Stimulated activated naive CD8-positive, alpha-beta T cell treated with anti-CD3 and anti-CD28 coated beads, Interleukin-15, amount 100 ng/mL, for 72 hours (primary cell): Measurements from ENCODE around the gene IL2RA.
"Not testable (repeated sequence)": the region's sequence is repeated elsewhere in the genome, so short reads cannot be mapped to it uniquely, and the experiment has no call there.

Experiments used
- ATAC-seq: fragments of 150-1000 bp; cut with Tn5 transposase; 2 replicates; pipeline ENCODE4 v1.10.0; 2021; ENCODE audit warnings: mild to moderate bottlenecking, moderate library complexity
- DNase-seq, 2 donors: peaks; one replicate each; pipeline ENCODE4 v3.0.0; 2021 to 2022
- H3K27ac Mint-ChIP-seq, 2 donors: one replicate each; pipeline ENCODE4 v1.8.0; 2022; ENCODE audit warnings: mild to moderate bottlenecking in 2 of 2, mixed read lengths in 2 of 2, moderate library complexity in 2 of 2
- H3K27me3 Mint-ChIP-seq: one replicate; pipeline ENCODE4 v1.8.0; 2022; ENCODE audit warnings: mixed read lengths
- H3K4me1 Mint-ChIP-seq: one replicate; pipeline ENCODE4 v1.8.0; 2022; ENCODE audit warnings: mild to moderate bottlenecking, mixed read lengths
- H3K4me3 Mint-ChIP-seq, 2 donors: one replicate each; pipeline ENCODE4 v1.8.0; 2022; ENCODE audit warnings: mild to moderate bottlenecking in 2 of 2, mixed read lengths in 2 of 2, moderate library complexity in 1 of 2
- H3K9me3 Mint-ChIP-seq, 2 donors: one replicate each; pipeline ENCODE4 v1.8.0; 2022; ENCODE audit warnings: mixed read lengths in 2 of 2

IL2RA gene

GRCh38 chr10:6043377-6043776, 18.8 kb downstream of the IL2RA start:
- H3K9me3 Mint-ChIP-seq, DNase-seq, H3K27me3 Mint-ChIP-seq, ATAC-seq: not testable (repeated sequence)
- H3K27ac Mint-ChIP-seq: peak overlapping the region; percentile 74 to 79
- H3K4me1 Mint-ChIP-seq: peaks cover 96% of the 10 kb centered on the region
- H3K4me3 Mint-ChIP-seq: peak overlapping the region; percentile 62 to 68

GRCh38 chr10:6040205-6040604, 22.0 kb downstream of the IL2RA start:
- ATAC-seq: no peak
- peaks cover 97% of the 10 kb centered on the region for H3K4me1 Mint-ChIP-seq
- no peak overlapping the region for H3K27ac Mint-ChIP-seq
- no peak for DNase-seq
- H3K9me3 Mint-ChIP-seq: no peaks in the 10 kb centered on the region
- H3K4me3 Mint-ChIP-seq: peak overlapping the region; percentile 55 to 65
- H3K27me3 Mint-ChIP-seq: no peaks in the 10 kb centered on the region

GRCh38 chr10:6039711-6040110, 22.5 kb downstream of the IL2RA start:
- ATAC-seq (no peak), DNase-seq (peak in 1 of 2 donors; percentile 11)
- H3K4me3 Mint-ChIP-seq: peak overlapping the region; percentile 55 to 65
- H3K9me3 Mint-ChIP-seq: no peaks in the 10 kb centered on the region
- no peaks in the 10 kb centered on the region for H3K27me3 Mint-ChIP-seq
- H3K4me1 Mint-ChIP-seq: peaks cover 97% of the 10 kb centered on the region
- H3K27ac Mint-ChIP-seq: peak overlapping the region in 1 of 2 donors; percentile 55

DNA sequence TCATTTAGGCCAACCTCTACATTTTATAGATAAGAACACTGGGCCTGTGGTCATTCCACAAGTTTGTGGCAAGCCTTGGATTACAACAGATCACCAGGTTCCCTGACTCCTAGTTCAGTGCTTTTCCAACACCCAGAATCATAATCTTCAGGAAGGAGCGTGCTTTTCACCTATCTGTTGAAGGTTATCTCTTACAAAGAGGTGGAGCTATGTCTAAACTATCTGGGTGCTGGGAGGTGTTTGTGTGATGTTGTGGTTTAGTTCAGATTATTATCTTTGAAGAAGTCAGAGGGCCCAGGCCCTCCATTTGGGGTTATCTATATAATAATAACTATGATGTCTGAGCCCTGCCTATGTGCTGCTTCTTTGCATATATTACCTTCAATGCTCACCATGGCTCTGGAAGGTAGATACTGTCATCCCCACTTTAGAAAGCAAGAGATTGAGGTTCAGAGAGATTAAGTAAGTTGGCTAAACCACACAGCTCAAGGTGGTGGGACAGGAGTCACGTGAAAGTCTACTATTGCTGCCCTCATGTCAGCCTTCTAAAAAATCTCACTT, 24.0 kb downstream of the IL2RA start:
- no peaks in the 10 kb centered on the region for H3K27me3 Mint-ChIP-seq
- no peaks in the 10 kb centered on the region for H3K9me3 Mint-ChIP-seq
- peaks cover 93% of the 10 kb centered on the region for H3K4me1 Mint-ChIP-seq
- peak; percentile 58 for ATAC-seq
- H3K4me3 Mint-ChIP-seq: peak overlapping the region; percentile 55 to 65
- H3K27ac Mint-ChIP-seq: peak overlapping the region in 1 of 2 donors; percentile 80
- peak in 1 of 2 donors; percentile 7 for DNase-seq

DNA sequence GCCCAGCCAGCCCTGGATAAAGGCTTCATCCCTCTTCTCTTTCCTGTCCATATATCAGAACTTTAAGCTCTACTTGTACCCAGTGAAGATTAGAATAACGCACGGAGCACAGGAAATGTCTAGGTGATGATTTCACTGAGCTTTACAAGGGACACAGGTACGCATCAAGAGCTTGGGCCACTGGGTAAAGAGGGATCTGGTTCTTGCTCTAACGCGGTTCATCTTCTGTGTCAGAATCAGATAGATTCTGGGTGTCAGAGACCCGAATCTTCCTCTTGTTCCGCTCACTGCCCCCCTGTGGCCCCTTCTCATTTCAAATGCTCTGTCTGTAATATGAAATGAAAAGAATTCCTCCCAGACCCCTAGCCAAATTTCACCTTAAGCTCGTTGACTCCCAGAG, 24.7 kb downstream of the IL2RA start:
- H3K27ac Mint-ChIP-seq: peak overlapping the region in 1 of 2 donors; percentile 90
- H3K4me3 Mint-ChIP-seq: peak overlapping the region in 1 of 2 donors; percentile 35
- no peaks in the 10 kb centered on the region for H3K27me3 Mint-ChIP-seq
- DNase-seq: peak in 1 of 2 donors; percentile 7
- H3K9me3 Mint-ChIP-seq: no peaks in the 10 kb centered on the region
- ATAC-seq: no peak
- peaks cover 92% of the 10 kb centered on the region for H3K4me1 Mint-ChIP-seq

DNA sequence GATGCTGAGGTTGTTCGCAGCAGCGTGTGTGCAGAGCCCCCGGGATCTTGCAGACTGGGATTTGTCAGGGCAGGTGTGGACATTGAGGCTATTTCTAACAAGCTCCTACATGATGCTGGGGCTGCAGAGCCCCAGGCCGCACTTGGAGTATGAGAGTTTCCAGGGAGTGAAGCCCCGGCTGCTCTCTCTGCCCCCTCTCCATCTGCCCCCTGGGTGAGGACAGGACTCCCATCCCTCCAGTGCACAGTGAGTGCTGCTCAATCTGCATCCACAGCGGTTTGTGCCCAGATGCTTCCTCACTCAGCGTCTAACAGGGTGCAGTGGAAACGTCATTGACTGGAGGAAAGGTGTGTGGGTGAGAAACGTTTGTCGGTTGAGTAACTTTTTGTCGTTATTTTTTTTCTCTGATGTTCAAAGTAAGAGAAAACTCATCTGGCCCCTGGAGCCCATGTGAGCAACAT, 25.3 kb downstream of the IL2RA start:
- ATAC-seq (peak; percentile 11), DNase-seq (peak in 1 of 2 donors; percentile 12)
- Mint-ChIP-seq H3K27ac (peak overlapping the region in 1 of 2 donors; percentile 90), H3K27me3 (no peaks in the 10 kb centered on the region), H3K4me3 (peak overlapping the region in 1 of 2 donors; percentile 15), H3K4me1 (peaks cover 92% of the 10 kb centered on the region), H3K9me3 (no peaks in the 10 kb centered on the region)

- peak in 1 of 2 donors; percentile 10 for DNase-seq
- ATAC-seq: peak; percentile 17
- Mint-ChIP-seq H3K4me1 (peaks cover 85% of the 10 kb centered on the region), H3K27ac (peak overlapping the region in 1 of 2 donors; percentile 87), H3K27me3 (no peaks in the 10 kb centered on the region), H3K4me3 (peak overlapping the region; percentile 5 to 26), H3K9me3 (peaks cover under 1 to 1% of the 10 kb centered on the region in 2 donors)
These were observed 26.1 kb downstream of the IL2RA start for GRCh38 chr10:6035931-6036575.

- H3K4me1 Mint-ChIP-seq: peaks cover 85% of the 10 kb centered on the region
- ATAC-seq: peak; percentile 51
- peak overlapping the region; percentile 26 to 53 for H3K4me3 Mint-ChIP-seq
- peaks cover 6 to 8% of the 10 kb centered on the region in 2 donors for H3K9me3 Mint-ChIP-seq
- H3K27me3 Mint-ChIP-seq: no peaks in the 10 kb centered on the region
- H3K27ac Mint-ChIP-seq: peak overlapping the region in 1 of 2 donors; percentile 87
- DNase-seq: peak in 1 of 2 donors; percentile 32
These were observed 26.9 kb downstream of the IL2RA start for GRCh38 chr10:6035101-6035834.

DNA sequence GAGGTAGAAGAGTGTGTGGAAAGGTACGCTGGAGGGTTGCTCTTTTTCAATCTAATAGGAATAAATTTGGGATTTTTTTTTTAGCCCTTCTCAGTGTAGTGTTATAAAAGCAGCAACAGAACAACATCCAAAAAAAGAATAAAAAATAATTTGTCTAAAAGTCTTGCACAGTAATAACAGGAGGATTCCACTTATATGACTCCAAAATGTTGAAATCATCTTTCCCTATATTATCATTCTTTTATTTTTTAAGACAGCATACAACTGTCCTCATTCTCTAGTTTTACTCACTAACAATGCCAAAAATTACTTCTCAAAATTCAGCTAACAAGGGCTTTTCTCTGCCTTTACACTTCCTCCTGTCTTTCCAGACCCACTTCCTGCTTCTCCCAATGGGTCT, 27.8 kb downstream of the IL2RA start:
- Mint-ChIP-seq H3K27ac (peak overlapping the region in 1 of 2 donors; percentile 74), H3K27me3 (no peaks in the 10 kb centered on the region), H3K4me3 (peak overlapping the region in 1 of 2 donors; percentile 53), H3K9me3 (peaks cover 6 to 8% of the 10 kb centered on the region in 2 donors), H3K4me1 (peaks cover 82% of the 10 kb centered on the region)
- DNase-seq: no peak
- no peak for ATAC-seq

DNA sequence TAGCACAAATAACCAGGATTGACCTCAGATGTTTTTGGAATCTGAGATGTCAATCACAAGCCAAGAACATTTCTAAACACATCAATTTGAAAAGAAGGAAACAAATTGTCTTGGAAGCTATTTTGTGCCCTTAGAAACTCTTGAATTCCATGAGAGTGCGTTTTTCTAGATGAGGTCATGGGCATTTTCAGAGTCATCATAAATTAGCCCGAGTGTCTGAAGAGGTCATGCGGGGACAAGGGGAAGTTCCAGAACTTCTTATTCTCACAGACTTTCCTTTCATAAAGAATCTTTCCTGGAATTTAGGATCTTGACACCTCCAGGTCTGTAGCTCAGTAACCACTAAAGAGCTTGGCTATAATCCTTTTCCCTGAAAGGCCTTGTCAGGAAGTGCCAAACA, 28.2 kb downstream of the IL2RA start:
- Mint-ChIP-seq H3K4me1 (peaks cover 80% of the 10 kb centered on the region), H3K4me3 (no peak overlapping the region), H3K9me3 (peaks cover 6 to 8% of the 10 kb centered on the region in 2 donors), H3K27me3 (no peaks in the 10 kb centered on the region), H3K27ac (peak overlapping the region in 1 of 2 donors; percentile 74)
- ATAC-seq (no peak), DNase-seq (peak in 1 of 2 donors; percentile 6)

- no peak for DNase-seq
These were observed 31.2 kb downstream of the IL2RA start for GRCh38 chr10:6030940-6031339.

DNA sequence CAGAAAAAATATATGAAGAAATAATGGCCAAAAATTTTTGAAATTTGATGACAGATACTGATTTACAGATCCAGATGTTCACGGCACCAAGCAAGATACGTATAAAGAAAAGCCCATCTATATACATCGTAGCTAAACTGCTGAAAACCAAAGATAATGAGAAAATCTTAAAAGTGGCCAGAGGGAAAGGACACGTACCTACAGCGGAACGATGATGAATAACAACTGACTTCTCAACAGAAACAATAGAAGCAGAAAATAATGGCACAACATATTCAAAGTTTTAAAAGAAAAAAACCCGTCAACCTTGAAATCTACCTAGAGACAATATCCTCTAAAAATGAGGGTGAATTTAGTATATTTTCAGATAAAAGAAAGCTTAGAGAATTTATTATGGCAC, 31.9 kb downstream of the IL2RA start:
- H3K4me3 Mint-ChIP-seq: no peak overlapping the region
- ATAC-seq: no peak

More at GRCh38 chr10:6030940-6031339, 31.2 kb downstream of the IL2RA start:
- no peak overlapping the region for H3K4me3 Mint-ChIP-seq
- peak overlapping the region in 1 of 2 donors; percentile 3 for H3K27ac Mint-ChIP-seq
- ATAC-seq: no peak
- peaks cover 6 to 8% of the 10 kb centered on the region in 2 donors for H3K9me3 Mint-ChIP-seq
- peaks cover 74% of the 10 kb centered on the region for H3K4me1 Mint-ChIP-seq
- no peaks in the 10 kb centered on the region for H3K27me3 Mint-ChIP-seq

GRCh38 chr10:6027929-6028328, 34.2 kb downstream of the IL2RA start:
- ATAC-seq: peak; percentile 31
- DNase-seq: peak in 1 of 2 donors; percentile 1
- H3K9me3 Mint-ChIP-seq: peaks cover 6 to 8% of the 10 kb centered on the region in 2 donors
- no peak overlapping the region for H3K4me3 Mint-ChIP-seq
- peaks cover 59% of the 10 kb centered on the region for H3K4me1 Mint-ChIP-seq
- peak overlapping the region in 1 of 2 donors; percentile 93 for H3K27ac Mint-ChIP-seq
- H3K27me3 Mint-ChIP-seq: no peaks in the 10 kb centered on the region

More for the DNA sequence above, 31.9 kb downstream of the IL2RA start:
- H3K9me3 Mint-ChIP-seq: peaks cover 6 to 8% of the 10 kb centered on the region in 2 donors
- peak overlapping the region in 1 of 2 donors; percentile 48 for H3K27ac Mint-ChIP-seq
- peaks cover 67% of the 10 kb centered on the region for H3K4me1 Mint-ChIP-seq
- H3K27me3 Mint-ChIP-seq: no peaks in the 10 kb centered on the region
- DNase-seq: no peak

GRCh38 chr10:6025683-6026255, 36.4 kb downstream of the IL2RA start:
- DNase-seq: peak in 1 of 2 donors; percentile 2
- peaks cover 67% of the 10 kb centered on the region for H3K4me1 Mint-ChIP-seq
- H3K27me3 Mint-ChIP-seq: no peaks in the 10 kb centered on the region
- H3K27ac Mint-ChIP-seq: peak overlapping the region in 1 of 2 donors; percentile 79
- no peak for ATAC-seq
- peaks cover 2 to 4% of the 10 kb centered on the region in 2 donors for H3K9me3 Mint-ChIP-seq
- H3K4me3 Mint-ChIP-seq: no peak overlapping the region

GRCh38 chr10:6024334-6024682, 37.9 kb downstream of the IL2RA start:
- Mint-ChIP-seq H3K9me3 (no peaks in the 10 kb centered on the region), H3K27ac (no peak overlapping the region), H3K27me3 (no peaks in the 10 kb centered on the region), H3K4me1 (peaks cover 71% of the 10 kb centered on the region), H3K4me3 (no peak overlapping the region)
- DNase-seq (peak in 1 of 2 donors; percentile 0), ATAC-seq (no peak)
